Measurements from ENCODE around the gene PCBP3. TPM values are rescaled to one million over a fixed set of nuclear protein-coding genes. Genes with fewer than 3 reads are reported as not detected.
A peak's percentile ranks its signal among the peaks of the same experiment; 100 is the strongest.

Gene PCBP3
- total RNA-seq, 2 experiments from 2014 or later = 3.4 to 3.8 TPM

DNA sequence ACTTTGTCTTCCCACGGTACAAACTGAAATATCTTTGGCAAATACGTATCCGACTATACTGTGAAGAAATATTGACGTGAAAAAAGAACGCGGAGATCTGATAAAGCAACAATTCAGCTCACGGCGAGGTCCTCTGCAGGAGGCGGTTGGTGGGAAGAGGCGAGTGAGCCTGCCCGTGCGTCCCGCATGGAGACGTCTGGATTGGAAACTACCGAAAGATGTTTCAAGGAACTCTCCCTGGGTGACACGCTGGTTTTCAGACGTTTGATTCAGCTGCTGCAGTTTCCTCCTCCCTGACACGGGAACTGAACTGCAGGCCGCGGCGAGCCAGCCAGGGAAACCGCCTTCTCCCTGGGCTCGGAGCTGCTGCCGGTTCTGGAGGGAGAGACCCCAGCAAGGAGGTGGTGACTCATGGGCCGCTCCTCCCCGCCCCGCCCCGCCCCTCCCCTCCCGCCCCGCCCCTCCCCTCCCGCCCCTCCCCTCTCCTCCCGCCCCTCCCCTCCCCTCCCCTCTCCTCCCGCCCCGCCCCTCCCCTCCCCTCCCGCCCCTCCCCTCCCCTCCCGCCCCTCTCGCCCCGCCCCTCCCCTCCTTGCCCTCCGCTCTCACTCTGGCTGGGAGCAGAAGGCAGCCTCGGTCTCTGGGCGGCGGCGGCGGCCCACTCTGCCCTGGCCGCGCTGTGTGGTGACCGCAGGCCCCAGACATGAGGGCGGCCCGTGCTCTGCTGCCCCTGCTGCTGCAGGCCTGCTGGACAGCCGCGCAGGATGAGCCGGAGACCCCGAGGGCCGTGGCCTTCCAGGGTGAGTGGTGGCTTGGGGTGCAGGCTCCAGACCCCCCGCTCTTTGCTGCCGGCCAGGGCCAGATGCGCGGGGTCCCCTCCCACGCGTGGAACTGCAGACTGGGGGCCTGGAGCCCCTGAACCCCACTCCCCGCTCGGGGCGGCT lies 337.9 kb downstream of the PCBP3 start, which contains the start of gene COL6A1:
Gene COL6A1, plus strand, starts transcription at position 620 of the 941 bp plus-strand sequence. Its CDS starts 81 bp downstream, at position 701.
- Mint-ChIP-seq H3K9me3 (no peaks in the 10 kb centered on the region), H3K27ac (no peak within 1 kb of the TSS), H3K36me3 (ENCODE audit: low read depth) (no peaks in the 10 kb centered on the region), H3K27me3 (peaks cover 6% of the 10 kb centered on the region), H3K4me3 (peak within 1 kb of the TSS; percentile 76), H3K4me1 (ENCODE audit: low read depth) (peaks cover 5% of the 10 kb centered on the region)
- Histone ChIP-seq H3K27ac (ENCODE audit: low read depth in 1 of 2, low read length in 2 of 2) (no peak within 1 kb of the TSS), H3K27me3 (ENCODE audit: control insufficient read depth in 1 of 2, insufficient read depth in 2 of 2, low read length in 2 of 2) (peaks cover 5 to 6% of the 10 kb centered on the region in 2 experiments), H3K4me1 (ENCODE audit: insufficient read depth, low read length) (peaks cover 32% of the 10 kb centered on the region), H3K4me3 (ENCODE audit: low read length) (peak within 1 kb of the TSS; percentile 59), H3K9me3 (ENCODE audit: control insufficient read depth in 1 of 2, insufficient read depth in 1 of 2, low read length in 2 of 2) (peaks cover 0 to 8% of the 10 kb centered on the region in 2 experiments), H3K36me3 (ENCODE audit: insufficient read depth, low read length) (no peaks in the 10 kb centered on the region)
- ATAC-seq (ENCODE audit: poor library complexity) (peak; percentile 79), DNase-seq (peak; percentile 36 to 85 (median 54))
- TF ChIP-seq, protein P1, sequence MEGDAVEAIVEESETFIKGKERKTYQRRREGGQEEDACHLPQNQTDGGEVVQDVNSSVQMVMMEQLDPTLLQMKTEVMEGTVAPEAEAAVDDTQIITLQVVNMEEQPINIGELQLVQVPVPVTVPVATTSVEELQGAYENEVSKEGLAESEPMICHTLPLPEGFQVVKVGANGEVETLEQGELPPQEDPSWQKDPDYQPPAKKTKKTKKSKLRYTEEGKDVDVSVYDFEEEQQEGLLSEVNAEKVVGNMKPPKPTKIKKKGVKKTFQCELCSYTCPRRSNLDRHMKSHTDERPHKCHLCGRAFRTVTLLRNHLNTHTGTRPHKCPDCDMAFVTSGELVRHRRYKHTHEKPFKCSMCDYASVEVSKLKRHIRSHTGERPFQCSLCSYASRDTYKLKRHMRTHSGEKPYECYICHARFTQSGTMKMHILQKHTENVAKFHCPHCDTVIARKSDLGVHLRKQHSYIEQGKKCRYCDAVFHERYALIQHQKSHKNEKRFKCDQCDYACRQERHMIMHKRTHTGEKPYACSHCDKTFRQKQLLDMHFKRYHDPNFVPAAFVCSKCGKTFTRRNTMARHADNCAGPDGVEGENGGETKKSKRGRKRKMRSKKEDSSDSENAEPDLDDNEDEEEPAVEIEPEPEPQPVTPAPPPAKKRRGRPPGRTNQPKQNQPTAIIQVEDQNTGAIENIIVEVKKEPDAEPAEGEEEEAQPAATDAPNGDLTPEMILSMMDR (IDR thresholded peaks at IDR 0.05) = no peak
- intact Hi-C loops (cut with DNase I, micrococcal nuclease) = loop anchor here in 1 of 2 experiments (2.0 to 10.0 kb wide), 5 partner anchors 94 to 427 kb away; partner anchors contain the start of genes PCBP3 and PCNT
- ChIA-PET POLR2A (interaction anchor here (1.1 kb wide), 1 partner anchor 8 kb away, joined by 4 read pairs; no protein-coding TSS in a partner anchor), CTCF (no interaction called here)

DNA sequence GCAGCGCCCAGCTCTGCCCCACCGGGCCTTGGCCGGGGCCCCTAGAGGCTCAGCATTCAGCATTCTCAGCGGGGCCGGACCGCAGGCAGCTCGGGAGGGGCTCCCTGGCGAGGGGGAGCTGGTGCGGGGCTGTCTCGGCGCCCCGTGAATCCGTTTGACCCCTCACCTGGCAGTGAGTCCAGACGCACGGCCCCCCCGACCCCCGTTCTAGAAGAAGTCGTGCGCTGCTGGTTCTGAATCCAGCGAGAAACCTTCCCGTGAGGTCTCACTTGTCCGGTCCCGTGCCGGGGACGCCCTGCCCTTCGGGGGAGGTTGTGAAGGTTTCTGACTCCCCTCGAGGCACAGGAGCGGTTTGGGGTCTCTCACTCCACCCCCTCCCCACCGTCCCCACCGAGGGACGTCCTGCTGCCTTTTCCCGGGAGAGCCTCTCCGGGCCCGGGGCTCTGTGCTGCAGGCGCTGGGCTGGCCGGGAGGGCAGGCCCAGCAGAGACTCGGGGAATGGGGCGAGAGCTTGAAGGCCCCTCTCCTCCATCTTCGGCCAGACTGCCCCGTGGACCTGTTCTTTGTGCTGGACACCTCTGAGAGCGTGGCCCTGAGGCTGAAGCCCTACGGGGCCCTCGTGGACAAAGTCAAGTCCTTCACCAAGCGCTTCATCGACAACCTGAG lies 338.7 kb downstream of the PCBP3 start:
- ATAC-seq (ENCODE audit: poor library complexity) (peak; percentile 5), DNase-seq (peak in 1 of 14 experiments; percentile 39)
- Histone ChIP-seq H3K36me3 (ENCODE audit: insufficient read depth, low read length) (no peaks in the 10 kb centered on the region), H3K27ac (ENCODE audit: low read depth in 1 of 2, low read length in 2 of 2) (no peak overlapping the region), H3K4me3 (ENCODE audit: low read length) (peak overlapping the region; percentile 47), H3K4me1 (ENCODE audit: insufficient read depth, low read length) (peaks cover 32% of the 10 kb centered on the region), H3K27me3 (ENCODE audit: control insufficient read depth in 1 of 2, insufficient read depth in 2 of 2, low read length in 2 of 2) (peaks cover 5 to 6% of the 10 kb centered on the region in 2 experiments), H3K9me3 (ENCODE audit: control insufficient read depth in 1 of 2, insufficient read depth in 1 of 2, low read length in 2 of 2) (peaks cover 0 to 8% of the 10 kb centered on the region in 2 experiments)
- intact Hi-C loops (cut with DNase I, micrococcal nuclease) = loop anchor here in 1 of 2 experiments (5.0 to 10.0 kb wide), 4 partner anchors 95 to 427 kb away; partner anchors contain the start of gene PCBP3
- Mint-ChIP-seq H3K9me3 (no peaks in the 10 kb centered on the region), H3K4me3 (peak overlapping the region; percentile 76), H3K27me3 (peaks cover 4% of the 10 kb centered on the region), H3K27ac (no peak overlapping the region), H3K4me1 (ENCODE audit: low read depth) (peaks cover 5% of the 10 kb centered on the region), H3K36me3 (ENCODE audit: low read depth) (no peaks in the 10 kb centered on the region)
- TF ChIP-seq, protein P1 (IDR thresholded peaks at IDR 0.05) = no peak
- POLR2A ChIA-PET = interaction anchor here (1.1 kb wide), 1 partner anchor 9 kb away, joined by 4 read pairs; no protein-coding TSS in a partner anchor
- CTCF ChIA-PET = no interaction called here

Data from CD4-positive, alpha-beta T cell (primary cell).